SK-N-SH (cell line): ENCODE measurements around the gene TRPV3. TPM values are rescaled to one million over a fixed set of nuclear protein-coding genes. Genes with fewer than 3 reads are reported as not detected.

Experiments
- CTCF ChIA-PET: fragments of 300-600, 350-600 bp; formaldehyde crosslinking; extraction: SDS; loops from one replicate; lab custom pipeline; 2021; lab: Yijun Ruan, JAX
- POLR2A ChIA-PET: fragments of 350-600 bp; sonication (Branson Sonifier 250); formaldehyde crosslinking; extraction: SDS; loops from one replicate; lab custom pipeline; 2020; ENCODE audit warnings: antibody characterized with exemption, inconsistent platforms; lab: Yijun Ruan, JAX
- DNase-seq: peaks from one replicate; pipeline ENCODE4 v3.0.0; 2012
- H2AFZ ChIP-seq: fragments of 200-600 bp; sonication (generic); 2 replicates; pipeline ENCODE4 v1.8.1; 2016; ENCODE audit warnings: antibody characterized with exemption, mild to moderate bottlenecking, low read depth
- H3F3A ChIP-seq: fragments of 200-600 bp; sonication (generic); replicated peaks from 2 replicates; pipeline ENCODE3; 2016; ENCODE audit warnings: antibody characterized with exemption, mild to moderate bottlenecking; ENCODE audit not compliant: insufficient read depth
- H3K27ac ChIP-seq, 2 experiments: fragments of 200-500 bp in 1 of 2; fragments of 200-600 bp in 1 of 2; sonication (Bioruptor generic) in 1 of 2; sonication (generic), shearing (Covaris generic) in 1 of 2; 2 replicates each; pipeline versions ENCODE4 v1.5.1 to v1.6.1; 2014 to 2016; ENCODE audit warnings: low read depth in 2 of 2, inconsistent platforms in 1 of 2, low read length in 1 of 2, mild to moderate bottlenecking in 1 of 2, mixed read lengths in 1 of 2
- H3K27me3 ChIP-seq: fragments of 200-600 bp; sonication (generic), shearing (Covaris generic); 2 replicates; pipeline ENCODE4 v1.6.1; 2016; ENCODE audit warnings: mixed run types; ENCODE audit not compliant: insufficient read depth
- H3K36me3 ChIP-seq, 2 experiments: fragments of 200-500 bp in 1 of 2; fragments of 200-600 bp in 1 of 2; sonication (Bioruptor generic) in 1 of 2; sonication (generic) in 1 of 2; replicated peaks in 1 of 2; 2 replicates each; pipeline versions ENCODE3 to v1.5.1; 2014 to 2016; ENCODE audit warnings: low read length in 1 of 2, mild to moderate bottlenecking in 1 of 2; ENCODE audit not compliant: insufficient read depth in 2 of 2, control insufficient read depth in 1 of 2
- H3K4me1 ChIP-seq, 2 experiments: fragments of 200-500 bp in 1 of 2; fragments of 200-600 bp in 1 of 2; sonication (Bioruptor generic) in 1 of 2; sonication (generic), shearing (Covaris generic) in 1 of 2; 2 replicates each; pipeline versions ENCODE4 v1.5.1 to v1.6.1; 2014 to 2016; ENCODE audit warnings: low read depth in 1 of 2, low read length in 1 of 2, mixed run types in 1 of 2; ENCODE audit not compliant: insufficient read depth in 2 of 2, control insufficient read depth in 1 of 2
- H3K4me2 ChIP-seq: fragments of 200-600 bp; sonication (generic), shearing (Covaris generic); 2 replicates; pipeline ENCODE4 v1.6.1; 2017; ENCODE audit warnings: mixed run types
- H3K4me3 ChIP-seq, 2 experiments: fragments of 200-500 bp in 1 of 2; fragments of 200-600 bp in 1 of 2; sonication (Bioruptor generic) in 1 of 2; sonication (generic), shearing (Covaris generic) in 1 of 2; 2 replicates each; pipeline versions ENCODE4 v1.5.1 to v1.8.1; 2014 to 2016; ENCODE audit warnings: low read depth in 2 of 2, inconsistent platforms in 1 of 2, low read length in 1 of 2, mild to moderate bottlenecking in 1 of 2, mixed read lengths in 1 of 2, moderate library complexity in 1 of 2
- H3K79me2 ChIP-seq: fragments of 200-600 bp; sonication (generic); 2 replicates; pipeline ENCODE4 v1.8.1; 2017; ENCODE audit warnings: mild to moderate bottlenecking; ENCODE audit not compliant: insufficient read depth
- H3K9ac ChIP-seq: fragments of 200-600 bp; sonication (generic); 2 replicates; pipeline ENCODE4 v1.6.1; 2017; ENCODE audit warnings: mixed run types
- H3K9me2 ChIP-seq: fragments of 200-600 bp; sonication (generic); 2 replicates; pipeline ENCODE4 v1.6.1; 2017; ENCODE audit warnings: mixed run types
- H3K9me3 ChIP-seq: fragments of 200-600 bp; sonication (generic); 2 replicates; pipeline ENCODE4 v1.6.1; 2017; ENCODE audit warnings: mixed run types, mild to moderate bottlenecking, moderate library complexity
- H4K20me1 ChIP-seq: fragments of 200-600 bp; sonication (generic); 2 replicates; pipeline ENCODE4 v1.6.1; 2017; ENCODE audit warnings: mild to moderate bottlenecking, mixed run types; ENCODE audit not compliant: insufficient read depth
- CHD2 ChIP-seq: fragments of 150-350 bp; IDR thresholded peaks from 2 replicates; pipeline ENCODE4 v1.6.1; 2018; ENCODE audit warnings: low read length; ENCODE audit not compliant: partially characterized antibody
- FOSL2 ChIP-seq: IDR thresholded peaks from 2 replicates; pipeline ENCODE4 v1.4.0; 2012; ENCODE audit warnings: low read depth, mild to moderate bottlenecking, moderate library complexity, borderline replicate concordance
- FOXM1 ChIP-seq: IDR thresholded peaks from 2 replicates; pipeline ENCODE4 v1.4.0; 2012; ENCODE audit warnings: low read depth, mild to moderate bottlenecking
- GATA2 ChIP-seq: sonication (generic); formaldehyde crosslinking; IDR thresholded peaks from 2 replicates; pipeline ENCODE4 v1.5.0; 2020; ENCODE audit warnings: mild to moderate bottlenecking, missing genetic modification reagents
- JUND ChIP-seq: IDR thresholded peaks from 2 replicates; pipeline ENCODE4 v1.4.0; 2012
- MXI1 ChIP-seq: IDR thresholded peaks from 2 replicates; pipeline ENCODE4 v1.6.1; 2012; ENCODE audit warnings: mild to moderate bottlenecking, low read depth, low read length, improper control_type of control experiment
- NFIC ChIP-seq: IDR thresholded peaks from 2 replicates; pipeline ENCODE4 v1.4.0; 2012; ENCODE audit warnings: borderline replicate concordance
- NRF1 ChIP-seq: IDR thresholded peaks from 2 replicates; pipeline ENCODE4 v1.6.1; 2012; ENCODE audit warnings: low read depth, mild to moderate bottlenecking, low read length
- RFX5 ChIP-seq: IDR thresholded peaks from 2 replicates; pipeline ENCODE4 v1.6.1; 2012; ENCODE audit warnings: mild to moderate bottlenecking, improper control_type of control experiment, low read length
- SMC3 ChIP-seq: IDR thresholded peaks from 2 replicates; pipeline ENCODE4 v1.6.1; 2012; ENCODE audit warnings: low read depth, low read length, improper control_type of control experiment
- TAF1 ChIP-seq: IDR thresholded peaks from 2 replicates; pipeline ENCODE4 v1.6.1; 2012; ENCODE audit warnings: low read depth, mild to moderate bottlenecking, low read length, moderate library complexity, borderline replicate concordance
- WGBS: methylation state at CpG from one replicate; pipeline ENCODE4 v1.1.6; 2017; ENCODE audit warnings: low lambda C conversion rate; 5-methylcytosine and 5-hydroxymethylcytosine counted together
- polyA plus RNA-seq, 3 experiments: library from polyadenylated mRNA; depleted of rRNA; stranded (reverse); fragments of >200 nt; gene quantifications; 2 replicates each; pipeline ENCODE4 v1.2.3, GENCODE V29; 2012
- TF ChIP-seq, protein P1 (sequence below): IDR thresholded peaks from 2 replicates; pipeline ENCODE4 v1.4.0; 2012; ENCODE audit warnings: low read depth
- TF ChIP-seq, protein P2 (sequence below): IDR thresholded peaks from 2 replicates; pipeline ENCODE4 v1.4.0; 2012; ENCODE audit warnings: low read depth, borderline replicate concordance
- TF ChIP-seq, protein P3 (sequence below): fragments of 150-350 bp; IDR thresholded peaks from 2 replicates; pipeline ENCODE4 v1.6.1; 2016; ENCODE audit warnings: mild to moderate bottlenecking, low read depth, low read length

Gene TRPV3
- polyA plus RNA-seq, 1 of the 3 experiments (the other 2 are of a cell fraction) = 0.28 TPM

DNA sequence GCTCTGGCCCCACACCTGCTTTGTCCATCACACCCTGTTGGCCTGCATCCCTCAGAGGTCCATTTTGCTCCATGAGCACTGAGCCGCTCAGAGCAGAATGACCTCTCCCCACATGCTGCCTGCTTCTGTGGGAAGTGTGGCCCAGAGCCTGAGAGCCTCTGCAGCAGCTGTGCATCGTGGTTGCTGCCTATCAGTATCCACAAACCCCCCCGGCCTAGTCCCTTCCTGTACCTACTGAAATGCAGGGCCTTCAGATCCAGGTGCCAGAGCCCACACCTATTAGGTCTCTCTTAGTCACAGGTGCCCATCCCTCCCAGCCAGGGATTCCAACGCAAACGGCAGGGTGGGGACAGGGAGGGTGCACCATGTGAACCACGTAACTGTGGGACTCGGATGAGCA, 16.6 kb upstream of the TRPV3 start:
- 94% methylated on average over 6 of the region's 7 CpGs for WGBS
- no peaks in the 10 kb centered on the region for H3K4me1 ChIP-seq
- no peaks in the 10 kb centered on the region for H3F3A ChIP-seq
- H4K20me1 ChIP-seq = no peaks in the 10 kb centered on the region
- no peaks in the 10 kb centered on the region for H3K79me2 ChIP-seq
- no peaks in the 10 kb centered on the region for H3K36me3 ChIP-seq
- no peak overlapping the region for H3K4me3 ChIP-seq
- no peak overlapping the region for H2AFZ ChIP-seq
- H3K27ac ChIP-seq = no peak overlapping the region
- POLR2A ChIA-PET = no interaction called here
- DNase-seq = no peak
- TF ChIP-seq RFX5 = no peak
- TF ChIP-seq, protein P1, sequence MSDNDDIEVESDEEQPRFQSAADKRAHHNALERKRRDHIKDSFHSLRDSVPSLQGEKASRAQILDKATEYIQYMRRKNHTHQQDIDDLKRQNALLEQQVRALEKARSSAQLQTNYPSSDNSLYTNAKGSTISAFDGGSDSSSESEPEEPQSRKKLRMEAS = no peak
- no peak overlapping the region for H3K9ac ChIP-seq
- no peaks in the 10 kb centered on the region for H3K27me3 ChIP-seq
- H3K9me3 ChIP-seq = no peaks in the 10 kb centered on the region
- H3K4me2 ChIP-seq = no peak overlapping the region
- CTCF ChIA-PET = no interaction called here
- no peaks in the 10 kb centered on the region for H3K9me2 ChIP-seq

DNA sequence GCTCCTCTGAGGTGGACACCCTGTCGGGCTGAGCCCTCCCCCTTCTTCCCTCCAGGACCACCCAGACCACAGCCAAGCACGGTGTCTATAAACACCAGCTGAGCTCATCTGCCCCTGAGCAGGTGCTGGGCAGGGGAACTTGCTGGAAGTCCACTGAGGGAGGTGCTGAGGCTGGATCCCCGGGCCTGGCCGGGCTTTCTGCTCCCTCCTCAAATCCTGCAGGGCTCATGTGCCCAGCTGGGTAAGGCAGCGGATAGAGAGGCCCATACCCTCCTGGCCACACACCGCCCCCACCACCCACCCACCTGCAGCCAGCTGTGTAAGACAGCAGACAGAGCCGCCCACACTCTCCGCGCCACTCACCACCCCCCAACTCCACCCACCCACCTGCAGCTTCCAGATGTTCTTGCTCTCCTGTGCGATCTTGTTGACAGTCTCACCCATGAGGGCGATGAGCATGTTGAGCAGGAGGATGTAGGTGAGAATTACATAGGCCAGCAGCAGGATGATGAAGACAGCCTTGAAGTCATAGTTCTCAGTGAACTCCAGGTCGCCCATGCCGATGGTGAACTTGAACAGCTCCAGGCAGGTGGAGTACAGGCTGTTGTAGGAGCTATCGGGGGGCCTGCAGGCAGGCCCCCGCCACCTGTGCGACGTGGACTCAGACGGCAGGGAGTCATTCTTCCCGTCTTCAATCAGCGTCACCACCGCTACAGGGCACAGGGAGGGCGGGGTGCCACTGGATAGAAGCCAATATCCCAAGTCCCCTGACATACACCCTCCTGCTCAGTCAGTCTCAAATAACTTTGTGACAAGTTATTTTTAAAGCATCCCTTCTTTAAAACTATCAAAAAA, 15.9 kb upstream of the TRPV3 start:
- no peaks in the 10 kb centered on the region for H3K79me2 ChIP-seq
- H4K20me1 ChIP-seq = no peaks in the 10 kb centered on the region
- no peak overlapping the region for H3K4me2 ChIP-seq
- H3K27me3 ChIP-seq = no peaks in the 10 kb centered on the region
- no peak overlapping the region for H3K4me3 ChIP-seq
- ChIA-PET POLR2A (no interaction called here), CTCF (no interaction called here)
- no peaks in the 10 kb centered on the region for H3F3A ChIP-seq
- H3K27ac ChIP-seq = no peak overlapping the region
- WGBS = 97% methylated on average over 15 of the region's 22 CpGs
- H3K9me3 ChIP-seq = no peaks in the 10 kb centered on the region
- no peaks in the 10 kb centered on the region for H3K36me3 ChIP-seq
- H3K9ac ChIP-seq = no peak overlapping the region
- DNase-seq = no peak
- TF ChIP-seq TAF1 (no peak), MXI1 (no peak), FOSL2 (no peak), GATA2 (CRISPR knock-in tag) (no peak), NFIC (no peak)
- no peak overlapping the region for H2AFZ ChIP-seq
- no peaks in the 10 kb centered on the region for H3K9me2 ChIP-seq
- H3K4me1 ChIP-seq = no peaks in the 10 kb centered on the region

DNA sequence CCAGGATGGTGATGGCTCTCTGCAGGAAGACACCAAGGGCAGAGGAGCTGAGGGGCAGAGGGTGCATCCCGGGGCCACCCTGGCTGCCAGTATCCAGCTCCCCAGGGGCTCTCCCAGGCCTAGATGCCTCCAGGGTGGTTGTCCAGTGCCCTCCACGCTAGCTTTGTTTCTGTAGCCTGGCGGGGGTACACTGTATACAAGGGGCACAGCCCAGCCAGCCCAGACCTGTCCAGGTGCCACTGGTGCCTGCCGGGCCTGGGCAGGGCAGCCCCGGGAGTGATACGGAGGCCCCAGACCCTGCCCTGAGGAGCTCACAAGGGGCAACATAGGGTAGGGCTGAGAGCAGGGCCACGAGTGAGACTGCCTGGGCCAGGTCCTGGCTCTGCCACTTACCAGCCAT, 14.6 kb upstream of the TRPV3 start:
- no peak overlapping the region for H3K9ac ChIP-seq
- H4K20me1 ChIP-seq = no peaks in the 10 kb centered on the region
- CTCF ChIA-PET = no interaction called here
- no peak overlapping the region for H3K27ac ChIP-seq
- no peak overlapping the region for H2AFZ ChIP-seq
- H3F3A ChIP-seq = no peaks in the 10 kb centered on the region
- no peaks in the 10 kb centered on the region for H3K79me2 ChIP-seq
- no peak for DNase-seq
- H3K36me3 ChIP-seq = no peaks in the 10 kb centered on the region
- no peaks in the 10 kb centered on the region for H3K9me2 ChIP-seq
- WGBS = 97% methylated on average over 5 of the region's 7 CpGs
- H3K4me2 ChIP-seq = no peak overlapping the region
- TF ChIP-seq CHD2 = no peak
- TF ChIP-seq RFX5 = no peak
- TF ChIP-seq, protein P2, sequence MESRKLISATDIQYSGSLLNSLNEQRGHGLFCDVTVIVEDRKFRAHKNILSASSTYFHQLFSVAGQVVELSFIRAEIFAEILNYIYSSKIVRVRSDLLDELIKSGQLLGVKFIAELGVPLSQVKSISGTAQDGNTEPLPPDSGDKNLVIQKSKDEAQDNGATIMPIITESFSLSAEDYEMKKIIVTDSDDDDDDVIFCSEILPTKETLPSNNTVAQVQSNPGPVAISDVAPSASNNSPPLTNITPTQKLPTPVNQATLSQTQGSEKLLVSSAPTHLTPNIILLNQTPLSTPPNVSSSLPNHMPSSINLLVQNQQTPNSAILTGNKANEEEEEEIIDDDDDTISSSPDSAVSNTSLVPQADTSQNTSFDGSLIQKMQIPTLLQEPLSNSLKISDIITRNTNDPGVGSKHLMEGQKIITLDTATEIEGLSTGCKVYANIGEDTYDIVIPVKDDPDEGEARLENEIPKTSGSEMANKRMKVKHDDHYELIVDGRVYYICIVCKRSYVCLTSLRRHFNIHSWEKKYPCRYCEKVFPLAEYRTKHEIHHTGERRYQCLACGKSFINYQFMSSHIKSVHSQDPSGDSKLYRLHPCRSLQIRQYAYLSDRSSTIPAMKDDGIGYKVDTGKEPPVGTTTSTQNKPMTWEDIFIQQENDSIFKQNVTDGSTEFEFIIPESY = no peak
- TF ChIP-seq JUND = no peak
- TF ChIP-seq FOXM1 = no peak
- TF ChIP-seq, protein P3, sequence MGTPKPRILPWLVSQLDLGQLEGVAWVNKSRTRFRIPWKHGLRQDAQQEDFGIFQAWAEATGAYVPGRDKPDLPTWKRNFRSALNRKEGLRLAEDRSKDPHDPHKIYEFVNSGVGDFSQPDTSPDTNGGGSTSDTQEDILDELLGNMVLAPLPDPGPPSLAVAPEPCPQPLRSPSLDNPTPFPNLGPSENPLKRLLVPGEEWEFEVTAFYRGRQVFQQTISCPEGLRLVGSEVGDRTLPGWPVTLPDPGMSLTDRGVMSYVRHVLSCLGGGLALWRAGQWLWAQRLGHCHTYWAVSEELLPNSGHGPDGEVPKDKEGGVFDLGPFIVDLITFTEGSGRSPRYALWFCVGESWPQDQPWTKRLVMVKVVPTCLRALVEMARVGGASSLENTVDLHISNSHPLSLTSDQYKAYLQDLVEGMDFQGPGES = no peak
- no peak for TF ChIP-seq SMC3
- TF ChIP-seq NRF1 = no peak
- no peak for TF ChIP-seq FOSL2
- no peaks in the 10 kb centered on the region for H3K9me3 ChIP-seq
- H3K4me1 ChIP-seq = no peaks in the 10 kb centered on the region
- POLR2A ChIA-PET = no interaction called here
- H3K4me3 ChIP-seq = no peak overlapping the region
- H3K27me3 ChIP-seq = no peaks in the 10 kb centered on the region
